ENCODE data around the gene SH2D7. TPM values are rescaled to one million over a fixed set of nuclear protein-coding genes. Genes with fewer than 3 reads are reported as not detected.

The SH2D7 gene
- polyA plus RNA-seq, 2 of the 4 experiments (the other 2 are of a cell fraction) = not detected

GRCh38 chr15:78064544-78064943 is 27.8 kb upstream of the SH2D7 start:
- ATAC-seq (no peak), DNase-seq (ENCODE audit: low read depth in 1 of 2, low spot score in 1 of 2) (no peak), FAIRE-seq (no peak)
- ChIA-PET CTCF (interaction anchor here (1.2 kb wide), 2 partner anchors 22 to 44 kb away, joined by 3 to 4 read pairs; no protein-coding TSS in a partner anchor), POLR2A (interaction anchor here (1.0 kb wide), 1 partner anchor 49 kb away, joined by 4 read pairs; no protein-coding TSS in a partner anchor)
- TF ChIP-seq PBX3 (IDR thresholded peaks at IDR 0.05) (no peak), RFX5 (IDR thresholded peaks at IDR 0.05) (no peak), ELK1 (IDR thresholded peaks at IDR 0.05; ENCODE audit: low read depth, low read length) (no peak), CEBPB (IDR thresholded peaks at IDR 0.05) (no peak), TP53 (CRISPR knock-in tag; IDR thresholded peaks at IDR 0.05) (no peak), EHF (CRISPR knock-in tag; IDR thresholded peaks at IDR 0.05) (no peak), FOSL2 (IDR thresholded peaks at IDR 0.05) (no peak), FOSL2 (CRISPR knock-in tag; IDR thresholded peaks at IDR 0.05) (no peak), HOXB13 (CRISPR knock-in tag; IDR thresholded peaks at IDR 0.05; ENCODE audit: low read depth) (no peak)
- TF ChIP-seq, protein P1, sequence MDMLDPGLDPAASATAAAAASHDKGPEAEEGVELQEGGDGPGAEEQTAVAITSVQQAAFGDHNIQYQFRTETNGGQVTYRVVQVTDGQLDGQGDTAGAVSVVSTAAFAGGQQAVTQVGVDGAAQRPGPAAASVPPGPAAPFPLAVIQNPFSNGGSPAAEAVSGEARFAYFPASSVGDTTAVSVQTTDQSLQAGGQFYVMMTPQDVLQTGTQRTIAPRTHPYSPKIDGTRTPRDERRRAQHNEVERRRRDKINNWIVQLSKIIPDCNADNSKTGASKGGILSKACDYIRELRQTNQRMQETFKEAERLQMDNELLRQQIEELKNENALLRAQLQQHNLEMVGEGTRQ (IDR thresholded peaks at IDR 0.05) = no peak
- 88% methylated on average over 2 of the region's 2 CpGs for WGBS (ENCODE audit: missing lambda C conversion rate)
- no peak overlapping the region for H3K4me2 ChIP-seq
- no peak overlapping the region for H3K27ac ChIP-seq
- no peaks in the 10 kb centered on the region for H3K9me3 ChIP-seq
- no peak overlapping the region for H3K4me3 ChIP-seq
- peaks cover 40% of the 10 kb centered on the region for H3K4me1 ChIP-seq

DNA sequence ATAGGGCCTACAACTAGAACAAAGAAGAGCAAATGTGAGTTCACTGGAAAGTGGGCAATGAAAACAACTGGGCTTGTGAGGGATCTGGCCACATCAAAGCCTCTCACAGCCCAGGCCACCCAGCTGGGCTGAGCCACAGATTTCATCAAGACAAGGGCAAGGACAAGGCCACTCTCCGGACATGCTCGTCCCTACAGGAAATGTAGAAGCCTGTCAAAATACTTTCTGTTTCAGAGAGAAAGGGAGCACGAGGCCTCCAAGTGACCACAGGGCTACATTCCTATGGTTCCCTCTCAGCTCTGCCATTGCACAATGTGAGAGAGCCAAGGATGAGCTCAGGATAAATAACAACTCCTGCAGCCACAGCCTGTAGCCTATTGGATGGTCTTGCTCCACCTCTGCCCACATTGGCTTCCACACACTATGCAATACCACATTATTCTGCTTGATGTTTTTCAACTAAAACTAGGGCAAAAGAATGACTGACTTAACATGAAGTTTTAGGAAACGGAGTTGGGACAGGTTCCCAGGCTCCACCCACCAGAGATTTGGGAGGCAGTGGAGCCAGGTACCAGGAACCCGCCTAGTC is 27.0 kb upstream of the SH2D7 start:
- H3K9me3 ChIP-seq = no peaks in the 10 kb centered on the region
- 91% methylated on average over 5 of the region's 5 CpGs for WGBS (ENCODE audit: missing lambda C conversion rate)
- ChIA-PET POLR2A (interaction anchor here (1.0 kb wide), 1 partner anchor 48 kb away, joined by 4 read pairs; no protein-coding TSS in a partner anchor), CTCF (interaction anchor here (1.0 to 1.2 kb wide), 4 partner anchors 14 to 48 kb away, joined by 3 to 4 read pairs (median 3); no protein-coding TSS in a partner anchor)
- no peak for TF ChIP-seq HOXB13 (CRISPR knock-in tag; IDR thresholded peaks at IDR 0.05; ENCODE audit: low read depth)
- no peak for TF ChIP-seq EHMT2 (IDR thresholded peaks at IDR 0.05; ENCODE audit: low read depth)
- TF ChIP-seq CEBPB (IDR thresholded peaks at IDR 0.05) = peak in 1 of 2 experiments; percentile 28; a peak in 1 of 4 replicates
- TF ChIP-seq ZSCAN20 (CRISPR knock-in tag; IDR thresholded peaks at IDR 0.05) = no peak
- no peak for TF ChIP-seq CBX8 (IDR thresholded peaks at IDR 0.05)
- ATAC-seq (peak; percentile 44 to 69; a peak in 3 of 6 replicates), DNase-seq (ENCODE audit: low read depth in 1 of 2, low spot score in 1 of 2) (no peak), FAIRE-seq (no peak)
- peaks cover 47% of the 10 kb centered on the region for H3K4me1 ChIP-seq
- no peak overlapping the region for H3K4me2 ChIP-seq
- no peak overlapping the region for H3K4me3 ChIP-seq
- no peak overlapping the region for H3K27ac ChIP-seq

GRCh38 chr15:78065973-78066946 is 26.1 kb upstream of the SH2D7 start:
- DNase-seq (ENCODE audit: low read depth in 1 of 2, low spot score in 1 of 2) (no peak), ATAC-seq (no peak), FAIRE-seq (no peak)
- 83% methylated on average over 7 of the region's 7 CpGs for WGBS (ENCODE audit: missing lambda C conversion rate)
- Histone ChIP-seq H3K9me3 (no peaks in the 10 kb centered on the region), H3K4me2 (no peak overlapping the region), H3K27ac (no peak overlapping the region), H3K4me1 (peaks cover 50% of the 10 kb centered on the region), H3K4me3 (no peak overlapping the region)
- TF ChIP-seq HOXB13 (CRISPR knock-in tag; IDR thresholded peaks at IDR 0.05; ENCODE audit: low read depth) (no peak), CEBPB (IDR thresholded peaks at IDR 0.05) (no peak), NPAS2 (CRISPR knock-in tag; IDR thresholded peaks at IDR 0.05; ENCODE audit: borderline replicate concordance) (no peak), KDM1A (IDR thresholded peaks at IDR 0.05; ENCODE audit: low read depth) (no peak)
- POLR2A ChIA-PET = no interaction called here
- CTCF ChIA-PET = interaction anchor here (1.0 to 1.2 kb wide), 5 partner anchors 13 to 47 kb away, joined by 3 to 4 read pairs (median 3); no protein-coding TSS in a partner anchor

Data from A549 (cell line).